Vagina (tissue), 2 donors: ENCODE results near the gene CRYGC.

Experiments
- CTCF ChIP-seq, 3 experiments: fragments of 450-650 bp in 2 of 3; fragments of 200-600 bp in 1 of 3; sonication (generic) in 1 of 3; IDR thresholded peaks; one replicate each; pipeline ENCODE4 v1.5.1; 2017 to 2019; ENCODE audit warnings: antibody characterized with exemption in 3 of 3, mild to moderate bottlenecking in 2 of 3, moderate library complexity in 2 of 3
- POLR2A ChIP-seq, 2 donors: fragments of 450-650 bp; IDR thresholded peaks; one replicate each; pipeline ENCODE4 v1.6.1; 2017; ENCODE audit warnings: antibody characterized with exemption in 2 of 2, mild to moderate bottlenecking in 2 of 2, moderate library complexity in 2 of 2
- POLR2AphosphoS5 ChIP-seq, 2 donors: sonication (generic); formaldehyde crosslinking; IDR thresholded peaks; one replicate each; pipeline ENCODE4 v1.9.0; 2017; ENCODE audit warnings: antibody characterized with exemption in 2 of 2, mild to moderate bottlenecking in 2 of 2, low read depth in 1 of 2; ENCODE audit not compliant: insufficient read depth in 1 of 2

GRCh38 chr2:208093128-208093527, 36.5 kb downstream of the CRYGC start:
- TF ChIP-seq POLR2A (IDR thresholded peaks at IDR 0.05): no peak
- TF ChIP-seq CTCF (IDR thresholded peaks at IDR 0.05): no peak
- no peak for TF ChIP-seq POLR2AphosphoS5 (IDR thresholded peaks at IDR 0.05; ENCODE audit: insufficient read depth in 1 of 2, low read depth in 1 of 2)
